HepG2 (cell line): ENCODE results near the gene SPAG7. TPM values are rescaled to one million over a fixed set of nuclear protein-coding genes. Genes with fewer than 3 reads are reported as not detected.

Experiments
- CBX2 ChIP-seq, 2 experiments: fragments of 200-600 bp in 1 of 2; sonication (generic); formaldehyde crosslinking in 1 of 2; IDR thresholded peaks; 2 replicates each; pipeline versions ENCODE4 v1.7.0 to v1.8.1; 2018 to 2022; ENCODE audit warnings: low read depth in 2 of 2, low read length in 1 of 2, mild to moderate bottlenecking in 1 of 2, missing genetic modification reagents in 1 of 2
- DNMT1 ChIP-seq: sonication (generic); formaldehyde crosslinking; IDR thresholded peaks from 2 replicates; pipeline ENCODE4 v1.5.1; 2020; ENCODE audit warnings: mild to moderate bottlenecking, missing genetic modification reagents
- FOXC1 ChIP-seq: sonication (generic); formaldehyde crosslinking; IDR thresholded peaks from 2 replicates; pipeline ENCODE4 v1.8.0; 2022; ENCODE audit warnings: mild to moderate bottlenecking, missing genetic modification reagents, borderline replicate concordance
- MEF2D ChIP-seq: sonication (generic); formaldehyde crosslinking; IDR thresholded peaks from 2 replicates; pipeline ENCODE4 v1.5.1; 2020; ENCODE audit warnings: mild to moderate bottlenecking, missing genetic modification reagents
- XBP1 ChIP-seq: sonication (generic); formaldehyde crosslinking; IDR thresholded peaks from 2 replicates; pipeline ENCODE4 v1.5.0; 2020; ENCODE audit warnings: missing genetic modification reagents
- ZFY ChIP-seq: sonication (generic); formaldehyde crosslinking; IDR thresholded peaks from 2 replicates; pipeline ENCODE4 v1.4.0; 2020; ENCODE audit warnings: missing genetic modification reagents
- ZNF660 ChIP-seq: sonication (generic); formaldehyde crosslinking; IDR thresholded peaks from 2 replicates; pipeline ENCODE4 v1.5.1; 2020; ENCODE audit warnings: mild to moderate bottlenecking, low read depth, missing genetic modification reagents, borderline replicate concordance
- ZNF749 ChIP-seq: sonication (generic); formaldehyde crosslinking; IDR thresholded peaks from 2 replicates; pipeline ENCODE4 v1.8.0; 2022; ENCODE audit warnings: mild to moderate bottlenecking, missing genetic modification reagents, moderate library complexity, borderline replicate concordance
- ZNF841 ChIP-seq: sonication (generic); formaldehyde crosslinking; IDR thresholded peaks from 2 replicates; pipeline ENCODE4 v1.8.1; 2023; ENCODE audit warnings: missing genetic modification reagents, borderline replicate concordance
- polyA plus RNA-seq, 8 experiments: library from polyadenylated mRNA; depleted of rRNA in 3 of 8; stranded (reverse) in 7 of 8; unstranded in 1 of 8; fragments of >200 nt; fragmentation: Illumina TruSeq in 4 of 8; extraction: Trizol in 4 of 8; gene quantifications; 2 replicates each; pipeline versions ENCODE4 v1.2.1 to v1.2.3, GENCODE V29; 2011 to 2016; ENCODE audit warnings: low read depth in 4 of 8, missing spikeins in 1 of 8, mixed read lengths in 1 of 8; ENCODE audit not compliant: insufficient read depth in 1 of 8
- total RNA-seq, 5 experiments: library from RNA; depleted of rRNA; stranded (reverse); fragments of >200 nt; fragmentation: Illumina TruSeq; extraction: Trizol; gene quantifications; 2 replicates each; pipeline ENCODE4 v1.2.3, GENCODE V29; 2016; ENCODE audit warnings: low read depth in 1 of 5
- TF ChIP-seq, protein P1 (sequence below): sonication (generic); formaldehyde crosslinking; IDR thresholded peaks from 2 replicates; pipeline ENCODE4 v1.5.1; 2020; ENCODE audit warnings: mild to moderate bottlenecking, missing genetic modification reagents, borderline replicate concordance
- TF ChIP-seq, protein P2 (sequence below), 2 experiments: sonication (generic) in 1 of 2; formaldehyde crosslinking in 1 of 2; IDR thresholded peaks; 2 replicates each; pipeline versions ENCODE4 v1.4.0 to v1.6.1; 2018 to 2020; ENCODE audit warnings: missing genetic modification reagents in 2 of 2, borderline replicate concordance in 1 of 2, low read depth in 1 of 2, mild to moderate bottlenecking in 1 of 2, missing biosample characterization in 1 of 2
- TF ChIP-seq, protein P3 (sequence below): sonication (generic); formaldehyde crosslinking; conservative IDR thresholded peaks from 2 replicates; pipeline ENCODE4 v1.4.0; 2020; ENCODE audit warnings: mild to moderate bottlenecking, missing genetic modification reagents, moderate library complexity
- TF ChIP-seq, protein P4 (sequence below): sonication (generic); formaldehyde crosslinking; IDR thresholded peaks from 2 replicates; pipeline ENCODE4 v1.8.1; 2023; ENCODE audit warnings: mild to moderate bottlenecking, missing genetic modification reagents
- TF ChIP-seq, protein P5 (sequence below): sonication (generic); formaldehyde crosslinking; IDR thresholded peaks from 2 replicates; pipeline ENCODE4 v1.4.0; 2020; ENCODE audit warnings: missing genetic modification reagents, borderline replicate concordance

The SPAG7 gene
- total and polyA plus RNA-seq, 2 of the 13 experiments (the other 11 are each of a cell fraction or from before 2014, with no cell fraction given): 51.0 to 59.0 TPM

DNA sequence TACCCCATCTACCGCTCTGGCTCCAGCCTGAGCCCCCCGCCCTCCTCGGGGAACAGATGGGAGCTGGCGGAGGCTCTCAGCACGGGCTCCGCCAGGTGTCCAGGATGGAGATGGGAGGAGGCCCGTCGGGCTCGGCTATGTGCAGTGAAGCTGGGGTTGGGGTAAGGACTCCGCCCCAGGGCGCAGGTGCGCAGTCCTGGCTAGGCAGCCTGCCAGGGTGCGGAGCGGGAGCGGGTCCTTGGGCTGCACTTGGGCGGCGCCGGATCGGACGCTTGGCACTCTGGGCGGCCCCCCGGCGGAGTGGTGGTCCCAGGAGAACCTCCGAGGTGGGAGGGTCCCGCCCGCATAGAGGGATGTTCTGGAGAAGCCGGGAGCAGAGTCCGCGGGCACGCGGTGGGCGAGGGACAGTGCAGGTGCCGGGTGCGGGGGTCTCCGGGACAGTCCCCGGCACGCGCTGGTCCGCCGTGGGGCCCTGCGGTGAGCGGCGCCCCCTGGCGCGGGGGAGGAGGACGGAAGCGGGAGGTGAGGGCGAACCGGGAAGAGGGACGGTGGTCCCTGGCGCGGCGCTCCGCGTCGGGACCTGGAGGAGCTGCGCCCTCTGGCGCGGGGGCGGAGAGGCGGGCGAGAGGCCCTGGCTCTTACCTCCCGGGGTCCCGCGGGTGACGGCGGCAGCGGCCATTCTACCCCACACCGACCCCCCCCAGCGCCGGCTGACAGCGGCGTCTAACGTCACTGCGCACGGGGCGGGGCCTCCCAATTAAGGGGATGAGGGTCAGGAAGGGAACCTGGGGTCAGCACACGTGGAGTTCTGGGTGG is 19.5 kb upstream of the SPAG7 start, which contains the start of gene CAMTA2 (continued):
- TF ChIP-seq, protein P1, sequence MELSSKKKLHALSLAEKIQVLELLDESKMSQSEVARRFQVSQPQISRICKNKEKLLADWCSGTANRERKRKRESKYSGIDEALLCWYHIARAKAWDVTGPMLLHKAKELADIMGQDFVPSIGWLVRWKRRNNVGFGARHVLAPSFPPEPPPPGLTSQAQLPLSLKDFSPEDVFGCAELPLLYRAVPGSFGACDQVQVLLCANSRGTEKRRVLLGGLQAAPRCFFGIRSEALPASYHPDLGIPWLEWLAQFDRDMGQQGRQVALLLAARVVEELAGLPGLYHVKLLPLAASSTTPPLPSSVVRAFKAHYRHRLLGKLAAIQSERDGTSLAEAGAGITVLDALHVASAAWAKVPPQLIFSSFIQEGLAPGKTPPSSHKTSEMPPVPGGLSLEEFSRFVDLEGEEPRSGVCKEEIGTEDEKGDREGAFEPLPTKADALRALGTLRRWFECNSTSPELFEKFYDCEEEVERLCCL (CRISPR knock-in tag): no peak
- TF ChIP-seq ZNF749 (CRISPR knock-in tag) (peak; percentile 78; the same call in 1 of the 2 replicates), FOXC1 (CRISPR knock-in tag) (peak; percentile 48), MEF2D (CRISPR knock-in tag) (no peak), ZNF841 (CRISPR knock-in tag) (no peak), CBX2 (IDR thresholded peaks at IDR 0.05; ENCODE audit: low read depth, low read length) (no peak), CBX2 (CRISPR knock-in tag; IDR thresholded peaks at IDR 0.05; ENCODE audit: low read depth) (0 out of 2 replicates have a peak, but pooled peaks have one; percentile 28), XBP1 (CRISPR knock-in tag) (no peak), ZFY (CRISPR knock-in tag) (peak; percentile 71), ZNF660 (CRISPR knock-in tag) (no peak), DNMT1 (no peak)
- TF ChIP-seq, protein P2, sequence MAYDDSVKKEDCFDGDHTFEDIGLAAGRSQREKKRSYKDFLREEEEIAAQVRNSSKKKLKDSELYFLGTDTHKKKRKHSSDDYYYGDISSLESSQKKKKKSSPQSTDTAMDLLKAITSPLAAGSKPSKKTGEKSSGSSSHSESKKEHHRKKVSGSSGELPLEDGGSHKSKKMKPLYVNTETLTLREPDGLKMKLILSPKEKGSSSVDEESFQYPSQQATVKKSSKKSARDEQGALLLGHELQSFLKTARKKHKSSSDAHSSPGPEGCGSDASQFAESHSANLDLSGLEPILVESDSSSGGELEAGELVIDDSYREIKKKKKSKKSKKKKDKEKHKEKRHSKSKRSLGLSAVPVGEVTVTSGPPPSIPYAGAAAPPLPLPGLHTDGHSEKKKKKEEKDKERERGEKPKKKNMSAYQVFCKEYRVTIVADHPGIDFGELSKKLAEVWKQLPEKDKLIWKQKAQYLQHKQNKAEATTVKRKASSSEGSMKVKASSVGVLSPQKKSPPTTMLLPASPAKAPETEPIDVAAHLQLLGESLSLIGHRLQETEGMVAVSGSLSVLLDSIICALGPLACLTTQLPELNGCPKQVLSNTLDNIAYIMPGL (CRISPR knock-in tag; IDR thresholded peaks at IDR 0.05; ENCODE audit: borderline replicate concordance in 1 of 2, low read depth in 1 of 2): peak; percentile 99
- TF ChIP-seq, protein P3, sequence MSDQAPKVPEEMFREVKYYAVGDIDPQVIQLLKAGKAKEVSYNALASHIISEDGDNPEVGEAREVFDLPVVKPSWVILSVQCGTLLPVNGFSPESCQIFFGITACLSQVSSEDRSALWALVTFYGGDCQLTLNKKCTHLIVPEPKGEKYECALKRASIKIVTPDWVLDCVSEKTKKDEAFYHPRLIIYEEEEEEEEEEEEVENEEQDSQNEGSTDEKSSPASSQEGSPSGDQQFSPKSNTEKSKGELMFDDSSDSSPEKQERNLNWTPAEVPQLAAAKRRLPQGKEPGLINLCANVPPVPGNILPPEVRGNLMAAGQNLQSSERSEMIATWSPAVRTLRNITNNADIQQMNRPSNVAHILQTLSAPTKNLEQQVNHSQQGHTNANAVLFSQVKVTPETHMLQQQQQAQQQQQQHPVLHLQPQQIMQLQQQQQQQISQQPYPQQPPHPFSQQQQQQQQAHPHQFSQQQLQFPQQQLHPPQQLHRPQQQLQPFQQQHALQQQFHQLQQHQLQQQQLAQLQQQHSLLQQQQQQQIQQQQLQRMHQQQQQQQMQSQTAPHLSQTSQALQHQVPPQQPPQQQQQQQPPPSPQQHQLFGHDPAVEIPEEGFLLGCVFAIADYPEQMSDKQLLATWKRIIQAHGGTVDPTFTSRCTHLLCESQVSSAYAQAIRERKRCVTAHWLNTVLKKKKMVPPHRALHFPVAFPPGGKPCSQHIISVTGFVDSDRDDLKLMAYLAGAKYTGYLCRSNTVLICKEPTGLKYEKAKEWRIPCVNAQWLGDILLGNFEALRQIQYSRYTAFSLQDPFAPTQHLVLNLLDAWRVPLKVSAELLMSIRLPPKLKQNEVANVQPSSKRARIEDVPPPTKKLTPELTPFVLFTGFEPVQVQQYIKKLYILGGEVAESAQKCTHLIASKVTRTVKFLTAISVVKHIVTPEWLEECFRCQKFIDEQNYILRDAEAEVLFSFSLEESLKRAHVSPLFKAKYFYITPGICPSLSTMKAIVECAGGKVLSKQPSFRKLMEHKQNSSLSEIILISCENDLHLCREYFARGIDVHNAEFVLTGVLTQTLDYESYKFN (CRISPR knock-in tag): peak; percentile 38; the same call in 1 of the 2 replicates
- TF ChIP-seq, protein P4, sequence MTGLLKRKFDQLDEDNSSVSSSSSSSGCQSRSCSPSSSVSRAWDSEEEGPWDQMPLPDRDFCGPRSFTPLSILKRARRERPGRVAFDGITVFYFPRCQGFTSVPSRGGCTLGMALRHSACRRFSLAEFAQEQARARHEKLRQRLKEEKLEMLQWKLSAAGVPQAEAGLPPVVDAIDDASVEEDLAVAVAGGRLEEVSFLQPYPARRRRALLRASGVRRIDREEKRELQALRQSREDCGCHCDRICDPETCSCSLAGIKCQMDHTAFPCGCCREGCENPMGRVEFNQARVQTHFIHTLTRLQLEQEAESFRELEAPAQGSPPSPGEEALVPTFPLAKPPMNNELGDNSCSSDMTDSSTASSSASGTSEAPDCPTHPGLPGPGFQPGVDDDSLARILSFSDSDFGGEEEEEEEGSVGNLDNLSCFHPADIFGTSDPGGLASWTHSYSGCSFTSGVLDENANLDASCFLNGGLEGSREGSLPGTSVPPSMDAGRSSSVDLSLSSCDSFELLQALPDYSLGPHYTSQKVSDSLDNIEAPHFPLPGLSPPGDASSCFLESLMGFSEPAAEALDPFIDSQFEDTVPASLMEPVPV (CRISPR knock-in tag): no peak
- TF ChIP-seq, protein P5, sequence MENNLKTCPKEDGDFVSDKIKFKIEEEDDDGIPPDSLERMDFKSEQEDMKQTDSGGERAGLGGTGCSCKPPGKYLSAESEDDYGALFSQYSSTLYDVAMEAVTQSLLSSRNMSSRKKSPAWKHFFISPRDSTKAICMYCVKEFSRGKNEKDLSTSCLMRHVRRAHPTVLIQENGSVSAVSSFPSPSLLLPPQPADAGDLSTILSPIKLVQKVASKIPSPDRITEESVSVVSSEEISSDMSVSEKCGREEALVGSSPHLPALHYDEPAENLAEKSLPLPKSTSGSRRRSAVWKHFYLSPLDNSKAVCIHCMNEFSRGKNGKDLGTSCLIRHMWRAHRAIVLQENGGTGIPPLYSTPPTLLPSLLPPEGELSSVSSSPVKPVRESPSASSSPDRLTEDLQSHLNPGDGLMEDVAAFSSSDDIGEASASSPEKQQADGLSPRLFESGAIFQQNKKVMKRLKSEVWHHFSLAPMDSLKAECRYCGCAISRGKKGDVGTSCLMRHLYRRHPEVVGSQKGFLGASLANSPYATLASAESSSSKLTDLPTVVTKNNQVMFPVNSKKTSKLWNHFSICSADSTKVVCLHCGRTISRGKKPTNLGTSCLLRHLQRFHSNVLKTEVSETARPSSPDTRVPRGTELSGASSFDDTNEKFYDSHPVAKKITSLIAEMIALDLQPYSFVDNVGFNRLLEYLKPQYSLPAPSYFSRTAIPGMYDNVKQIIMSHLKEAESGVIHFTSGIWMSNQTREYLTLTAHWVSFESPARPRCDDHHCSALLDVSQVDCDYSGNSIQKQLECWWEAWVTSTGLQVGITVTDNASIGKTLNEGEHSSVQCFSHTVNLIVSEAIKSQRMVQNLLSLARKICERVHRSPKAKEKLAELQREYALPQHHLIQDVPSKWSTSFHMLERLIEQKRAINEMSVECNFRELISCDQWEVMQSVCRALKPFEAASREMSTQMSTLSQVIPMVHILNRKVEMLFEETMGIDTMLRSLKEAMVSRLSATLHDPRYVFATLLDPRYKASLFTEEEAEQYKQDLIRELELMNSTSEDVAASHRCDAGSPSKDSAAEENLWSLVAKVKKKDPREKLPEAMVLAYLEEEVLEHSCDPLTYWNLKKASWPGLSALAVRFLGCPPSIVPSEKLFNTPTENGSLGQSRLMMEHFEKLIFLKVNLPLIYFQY: peak; percentile 65; the same call in 1 of the 2 replicates
